Measurements from ENCODE around the gene POU6F1. TPM values are rescaled to one million over a fixed set of nuclear protein-coding genes. Genes with fewer than 3 reads are reported as not detected.

Gene POU6F1
- total RNA-seq, 4 donors from 2014 or later = 5.8 to 14.8 (median 8.5) TPM

- ATAC-seq (ENCODE audit: low FRiP score) (no peak), DNase-seq (ENCODE audit: low spot score) (no peak)
- no peak for TF ChIP-seq CTCF (IDR thresholded peaks at IDR 0.05)
Measured at GRCh38 chr12:51253276-51253675, 35.4 kb upstream of the POU6F1 start.

GRCh38 chr12:51247523-51248206, 29.8 kb upstream of the POU6F1 start:
- DNase-seq (ENCODE audit: low spot score) (no peak), ATAC-seq (ENCODE audit: low FRiP score) (peak; percentile 58)
- TF ChIP-seq CTCF (IDR thresholded peaks at IDR 0.05) = no peak

GRCh38 chr12:51246254-51246853, 28.5 kb upstream of the POU6F1 start:
- ATAC-seq (ENCODE audit: low FRiP score) (peak; percentile 19), DNase-seq (ENCODE audit: low spot score) (no peak)
- TF ChIP-seq CTCF (IDR thresholded peaks at IDR 0.05) = no peak

GRCh38 chr12:51245476-51246253, 27.8 kb upstream of the POU6F1 start:
- DNase-seq (ENCODE audit: low spot score) (no peak), ATAC-seq (ENCODE audit: low FRiP score) (no peak)
- no peak for TF ChIP-seq CTCF (IDR thresholded peaks at IDR 0.05)

GRCh38 chr12:51244269-51244668, 26.4 kb upstream of the POU6F1 start:
- no peak for TF ChIP-seq CTCF (IDR thresholded peaks at IDR 0.05)
- ATAC-seq (ENCODE audit: low FRiP score) = no peak
- DNase-seq (ENCODE audit: low spot score) = no peak

- TF ChIP-seq CTCF (IDR thresholded peaks at IDR 0.05) = no peak
- DNase-seq (ENCODE audit: low spot score) (no peak), ATAC-seq (ENCODE audit: low FRiP score) (no peak)
Measured at GRCh38 chr12:51242876-51243275, 25.0 kb upstream of the POU6F1 start.

Data from omental fat pad (tissue), 4 donors.